CD4-positive, alpha-beta T cell treated with Interleukin-6 for 4 hours (primary cell): ENCODE data around the gene HID1.
"Not testable (repeated sequence)": the region's sequence is repeated elsewhere in the genome, so short reads cannot be mapped to it uniquely, and the experiment has no call there.

Source experiments
- DNase-seq: peaks from one replicate; pipeline ENCODE4 v3.0.0-alpha.2; 2020; ENCODE audit warnings: mixed read lengths

Gene HID1, protein sequence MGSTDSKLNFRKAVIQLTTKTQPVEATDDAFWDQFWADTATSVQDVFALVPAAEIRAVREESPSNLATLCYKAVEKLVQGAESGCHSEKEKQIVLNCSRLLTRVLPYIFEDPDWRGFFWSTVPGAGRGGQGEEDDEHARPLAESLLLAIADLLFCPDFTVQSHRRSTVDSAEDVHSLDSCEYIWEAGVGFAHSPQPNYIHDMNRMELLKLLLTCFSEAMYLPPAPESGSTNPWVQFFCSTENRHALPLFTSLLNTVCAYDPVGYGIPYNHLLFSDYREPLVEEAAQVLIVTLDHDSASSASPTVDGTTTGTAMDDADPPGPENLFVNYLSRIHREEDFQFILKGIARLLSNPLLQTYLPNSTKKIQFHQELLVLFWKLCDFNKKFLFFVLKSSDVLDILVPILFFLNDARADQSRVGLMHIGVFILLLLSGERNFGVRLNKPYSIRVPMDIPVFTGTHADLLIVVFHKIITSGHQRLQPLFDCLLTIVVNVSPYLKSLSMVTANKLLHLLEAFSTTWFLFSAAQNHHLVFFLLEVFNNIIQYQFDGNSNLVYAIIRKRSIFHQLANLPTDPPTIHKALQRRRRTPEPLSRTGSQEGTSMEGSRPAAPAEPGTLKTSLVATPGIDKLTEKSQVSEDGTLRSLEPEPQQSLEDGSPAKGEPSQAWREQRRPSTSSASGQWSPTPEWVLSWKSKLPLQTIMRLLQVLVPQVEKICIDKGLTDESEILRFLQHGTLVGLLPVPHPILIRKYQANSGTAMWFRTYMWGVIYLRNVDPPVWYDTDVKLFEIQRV

DNA sequence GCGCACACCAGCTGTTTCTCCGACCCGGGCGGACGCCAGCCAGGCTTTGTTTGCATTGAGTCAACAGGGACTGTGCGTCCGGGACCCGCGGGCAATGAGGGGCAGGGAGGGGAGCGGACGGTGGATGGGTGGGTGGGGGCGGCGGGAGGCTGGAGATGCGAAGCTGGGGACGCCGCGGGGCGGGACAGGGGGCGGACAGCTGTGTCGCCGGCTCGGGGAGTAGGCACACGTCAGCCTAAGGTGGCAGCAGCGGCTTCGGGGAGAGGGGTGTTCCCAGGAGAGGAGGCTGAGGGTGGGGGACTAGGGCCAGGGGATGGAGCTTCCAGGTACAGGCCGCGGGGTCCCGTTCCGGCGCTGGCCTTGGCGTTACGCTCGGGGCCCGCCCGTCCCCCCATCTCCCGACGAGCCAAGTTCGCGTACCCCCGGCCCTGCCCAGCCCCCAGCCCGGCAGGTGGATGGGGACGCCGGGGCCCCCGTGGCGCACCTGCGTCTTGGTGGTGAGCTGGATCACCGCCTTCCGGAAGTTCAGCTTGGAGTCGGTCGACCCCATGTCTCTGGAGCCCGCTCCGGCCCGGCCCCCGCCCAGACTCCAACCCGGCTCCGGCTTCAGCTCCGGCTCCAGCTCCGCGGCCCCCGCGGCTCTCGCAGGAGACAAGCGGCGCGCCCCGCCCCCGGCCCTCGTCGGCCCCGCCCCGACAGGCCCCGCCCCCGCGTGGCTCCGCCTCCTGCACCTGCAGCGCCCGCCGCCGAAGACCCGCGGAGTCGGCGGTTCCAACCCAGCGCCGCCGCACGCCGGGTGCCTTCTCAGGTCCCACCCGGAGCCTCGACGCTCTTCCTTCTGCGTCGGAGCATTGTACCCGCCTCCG, at the start of gene HID1:
Gene HID1 (minus strand): TSS at position 653 of the 866 bp plus-strand sequence. CDS start 103 bp downstream, at position 550.
- peak; percentile 87 for DNase-seq

DNA sequence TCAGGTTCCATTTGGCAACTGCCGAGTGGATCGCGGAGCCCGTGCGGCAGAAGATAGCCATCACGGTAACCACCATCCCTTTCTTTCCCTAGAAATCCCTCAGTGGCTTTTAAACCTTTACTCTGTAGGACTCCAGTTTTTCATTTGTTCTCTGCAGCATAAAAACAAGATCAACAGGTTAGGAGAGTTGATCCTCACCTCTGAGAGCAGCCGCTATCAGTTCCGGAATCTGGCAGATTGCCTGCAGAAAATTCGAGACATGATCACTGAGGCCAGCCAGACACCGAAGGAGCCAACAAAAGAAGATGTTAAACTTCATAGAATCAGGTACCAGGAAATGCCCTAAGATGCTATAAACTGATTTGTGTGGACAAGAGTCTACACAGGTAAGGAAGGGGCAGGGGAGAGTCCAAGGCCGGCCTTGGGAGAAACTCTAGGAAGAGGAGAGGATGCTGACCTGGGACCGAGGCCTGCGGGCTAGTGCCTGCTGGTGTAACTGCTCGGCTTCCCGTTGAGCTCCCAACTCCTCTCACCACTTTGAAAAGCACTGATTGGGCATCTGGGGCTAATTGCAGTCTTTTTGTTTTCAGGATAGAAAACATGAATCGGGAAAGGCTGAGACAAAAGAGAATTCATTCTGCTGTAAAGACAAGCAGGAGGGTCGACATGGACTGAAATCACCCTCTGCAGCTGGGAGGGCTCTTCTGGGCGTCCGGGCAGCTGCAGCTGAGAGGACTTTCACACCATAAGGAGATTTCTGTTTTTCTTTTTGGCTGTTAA, 48.0 kb upstream of the HID1 start:
- no peak for DNase-seq

DNA sequence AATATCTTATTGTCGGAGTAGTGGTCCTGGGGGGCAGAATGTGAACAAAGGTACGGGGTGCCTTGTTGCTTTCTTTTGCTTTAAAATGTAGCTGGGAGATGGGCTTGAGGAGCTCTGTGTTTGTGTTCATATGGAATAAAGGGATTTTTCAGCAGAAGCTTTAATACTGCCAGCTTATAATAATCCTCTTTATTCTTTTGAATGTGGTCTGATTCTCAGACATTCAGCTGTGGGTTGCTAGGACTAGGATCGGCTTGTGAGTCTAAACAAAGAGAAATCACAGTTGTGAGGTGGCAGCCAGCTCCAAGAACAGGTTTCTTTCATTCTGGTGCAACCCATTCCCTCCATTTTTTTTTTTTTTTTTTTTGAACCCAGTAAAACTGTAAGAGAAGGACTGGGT, 47.2 kb upstream of the HID1 start:
- DNase-seq: no peak

DNA sequence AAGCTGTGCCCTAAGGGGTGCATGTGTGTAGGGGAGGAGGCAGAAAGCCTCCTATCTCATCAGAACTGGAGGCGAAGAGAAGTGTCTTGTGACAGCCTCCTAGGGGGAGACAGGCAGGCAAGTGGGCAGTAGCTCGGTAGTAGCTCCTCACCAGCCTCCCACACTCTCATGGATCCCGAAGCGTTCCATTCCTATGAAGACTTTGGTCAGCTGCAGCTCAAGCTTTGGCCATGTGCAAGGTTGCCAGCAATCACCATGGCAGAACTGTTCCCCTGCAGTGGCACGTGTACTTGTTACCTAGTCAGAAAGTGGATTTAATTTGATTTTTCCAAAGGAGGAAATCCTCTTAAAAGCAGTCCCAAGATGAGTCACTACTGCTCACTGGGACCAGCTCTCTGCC, 46.6 kb upstream of the HID1 start:
- DNase-seq: no peak

DNA sequence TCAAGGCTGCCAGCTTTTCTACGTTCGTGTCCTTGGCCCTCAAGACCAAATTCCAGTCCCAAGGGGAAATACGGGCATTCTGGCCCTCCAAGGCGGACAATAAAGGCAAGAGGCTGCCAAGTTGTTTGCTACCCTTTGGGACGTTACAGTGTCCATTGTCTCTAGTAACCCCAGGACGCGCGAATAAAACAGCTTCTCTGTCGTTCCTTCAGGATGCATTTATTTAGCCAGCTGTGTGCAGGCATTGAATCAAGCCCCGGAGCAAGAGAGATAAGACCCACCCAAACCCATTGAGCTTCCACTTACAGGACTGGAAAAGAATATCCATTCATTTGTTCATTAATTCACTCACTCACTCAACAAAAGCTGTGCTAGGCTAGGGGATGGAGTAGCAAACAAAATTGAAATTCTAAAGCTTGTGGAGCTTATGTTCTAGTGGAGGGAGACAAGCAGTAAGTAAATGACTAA, 40.6 kb upstream of the HID1 start:
- no peak for DNase-seq

DNA sequence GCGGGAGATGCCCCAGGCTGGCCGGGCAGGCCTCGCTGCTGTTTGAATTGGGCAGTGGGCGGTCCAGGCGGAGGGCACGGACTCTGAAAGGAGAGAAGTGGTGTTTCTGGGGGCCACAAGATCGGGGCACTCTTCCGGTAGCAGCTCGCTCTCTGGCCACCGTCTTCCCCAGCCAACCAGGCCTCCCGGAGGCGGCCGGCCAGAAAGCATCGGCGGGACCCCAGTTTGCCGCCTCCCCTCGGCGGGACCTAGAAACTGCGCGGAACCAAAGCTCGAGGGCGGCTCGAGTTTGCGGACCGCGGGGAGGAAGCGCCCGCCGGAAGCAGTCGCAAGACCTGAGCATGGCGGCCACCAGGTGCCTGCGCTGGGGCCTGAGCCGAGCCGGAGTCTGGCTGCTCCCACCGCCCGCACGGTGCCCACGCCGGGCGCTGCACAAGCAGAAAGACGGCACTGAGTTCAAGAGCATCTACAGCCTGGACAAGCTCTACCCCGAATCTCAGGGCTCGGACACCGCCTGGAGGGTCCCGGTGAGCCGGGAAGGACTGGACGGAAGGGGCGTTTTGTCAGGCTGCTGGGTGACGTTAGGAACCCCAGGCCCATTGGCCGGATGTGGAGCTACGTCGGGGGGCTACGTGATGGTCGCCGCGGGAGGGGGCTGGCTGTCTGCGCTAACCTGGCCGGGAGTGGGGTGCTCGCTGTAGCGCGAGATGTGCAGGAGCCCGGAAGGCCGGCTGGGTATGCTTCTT, 40.0 kb upstream of the HID1 start, which contains the start of gene MRPL58:
Gene MRPL58 (plus strand): TSS at position 325 of the 746 bp plus-strand sequence. CDS start 17 bp downstream, at position 342.
- DNase-seq: peak; percentile 84

DNA sequence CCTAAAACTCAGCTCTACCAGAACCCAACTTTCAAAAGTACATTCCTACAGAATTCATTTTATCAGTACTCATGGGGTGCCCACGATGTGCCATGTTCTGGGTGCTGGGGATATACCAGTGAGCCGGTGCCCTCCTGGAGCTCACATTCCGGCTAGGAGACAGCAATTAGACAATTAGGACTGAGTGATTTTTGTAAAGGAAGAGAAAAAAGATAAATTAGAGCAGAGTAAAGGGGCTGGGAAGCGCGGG, 39.5 kb upstream of the HID1 start:
- DNase-seq: no peak

DNA sequence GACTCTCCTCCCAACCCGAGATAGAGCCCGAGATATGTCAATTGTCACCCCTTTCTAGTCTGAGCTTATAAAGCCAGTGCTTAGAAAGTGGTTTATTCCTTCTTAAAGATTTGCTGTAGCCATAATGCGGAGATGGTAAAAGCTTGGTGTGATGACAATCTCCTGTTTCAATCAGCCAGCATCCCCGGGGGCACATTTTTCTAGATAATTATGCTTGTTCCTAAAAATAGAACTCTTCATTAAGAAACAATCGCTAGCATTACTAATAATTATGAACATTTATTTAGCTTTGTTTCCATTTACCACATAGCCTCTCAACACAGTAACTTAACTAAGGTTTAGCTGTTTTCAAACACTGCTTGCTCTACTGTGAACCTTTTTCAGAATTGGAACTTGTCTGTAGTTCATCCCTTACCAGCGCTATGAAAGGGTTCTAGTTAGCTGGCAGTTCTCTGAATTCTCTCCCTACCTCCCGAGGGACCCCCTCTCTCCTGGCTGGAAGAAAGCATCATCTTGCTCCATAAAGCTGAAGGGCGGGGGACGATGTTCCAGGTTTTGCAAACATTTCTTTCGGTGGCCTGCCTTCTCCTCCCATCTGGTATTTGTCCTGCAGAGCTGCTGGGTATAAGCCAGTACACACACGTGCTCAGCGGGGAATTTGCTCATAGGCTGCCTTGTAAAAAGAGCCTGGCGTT, 39.0 kb upstream of the HID1 start:
- DNase-seq: no peak

DNA sequence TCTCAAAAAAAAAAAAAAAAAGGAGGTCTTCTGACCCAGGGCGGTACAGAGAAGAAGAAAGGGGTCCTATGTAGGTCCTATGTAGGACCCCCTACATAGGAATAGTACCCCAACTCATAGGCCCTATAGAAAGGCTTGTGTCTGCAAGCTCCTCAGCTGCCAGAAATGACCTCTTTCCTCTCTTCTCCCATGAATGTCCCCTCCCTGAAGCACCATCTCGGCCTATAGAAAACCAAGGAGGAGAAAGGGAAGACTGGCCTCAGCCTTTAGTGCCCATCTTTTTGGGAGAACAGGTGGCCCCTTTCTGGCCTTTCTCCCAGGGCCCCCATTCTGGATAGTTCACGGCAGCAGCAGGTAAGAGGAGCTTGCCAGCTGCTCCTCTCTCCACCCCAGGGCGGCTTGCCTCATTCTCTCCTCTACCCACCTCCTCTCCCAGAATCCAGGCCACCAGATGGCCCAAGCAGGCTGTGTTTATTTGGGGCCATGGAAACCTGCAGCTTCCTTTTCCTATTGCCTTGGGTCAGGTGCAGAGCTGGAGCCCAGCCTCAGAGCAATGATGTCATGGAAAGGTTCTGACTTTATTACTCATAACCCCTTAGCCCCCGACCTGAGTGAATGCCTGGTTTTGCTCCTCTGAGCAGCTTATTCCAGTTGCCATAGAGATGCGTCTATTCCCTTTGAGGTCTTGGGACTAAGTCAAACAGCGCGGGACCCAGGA, 38.3 kb upstream of the HID1 start:
- DNase-seq: no peak

DNA sequence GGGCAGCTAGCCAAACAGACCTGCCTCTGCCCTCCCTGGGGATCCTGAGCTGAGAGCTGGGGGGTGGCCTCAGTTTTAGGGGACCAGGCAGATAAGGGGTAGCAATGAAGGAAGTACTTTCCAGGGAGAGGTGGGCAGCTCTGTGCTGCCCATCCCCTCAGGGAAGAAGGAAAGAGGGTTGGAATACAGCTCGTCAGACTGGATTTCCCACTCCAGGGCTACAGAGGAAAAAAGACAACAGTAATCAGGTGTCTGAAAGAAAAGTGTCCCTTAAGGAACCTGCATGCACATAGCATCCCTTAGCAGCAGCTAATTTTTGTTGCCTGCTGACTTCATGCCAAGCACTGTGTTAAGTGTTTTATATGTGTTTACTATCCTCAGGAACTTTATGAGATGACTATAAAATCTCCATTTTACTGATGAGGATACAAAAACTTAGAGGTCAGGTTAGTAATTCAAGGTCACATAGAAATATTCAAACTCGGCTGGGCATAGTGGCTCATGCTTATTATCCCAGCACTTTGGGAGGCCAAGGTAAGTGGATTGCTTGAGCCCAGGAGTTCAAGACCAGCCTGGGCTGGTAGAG, 36.7 kb upstream of the HID1 start:
- DNase-seq: no peak

DNA sequence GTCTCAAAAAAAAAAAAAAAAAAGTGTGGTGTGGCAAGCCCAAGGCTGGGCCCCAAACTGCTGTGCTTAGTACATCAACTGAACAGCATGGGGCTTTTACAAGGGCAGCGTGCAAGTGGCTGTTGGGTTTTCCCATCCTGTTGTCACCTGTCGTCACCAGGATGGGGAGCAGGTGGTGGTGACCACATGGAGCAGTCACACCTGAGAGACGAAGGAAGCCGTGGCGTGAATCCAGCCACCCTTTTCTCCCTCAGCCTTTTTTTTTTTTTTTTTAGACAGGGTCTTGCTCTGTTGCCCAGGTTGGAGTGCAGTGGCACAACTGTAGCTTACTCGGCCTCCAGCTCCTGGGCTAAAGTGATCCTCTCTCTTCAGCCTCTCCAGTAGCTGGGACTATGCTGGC, 35.8 kb upstream of the HID1 start:
- no peak for DNase-seq

DNA sequence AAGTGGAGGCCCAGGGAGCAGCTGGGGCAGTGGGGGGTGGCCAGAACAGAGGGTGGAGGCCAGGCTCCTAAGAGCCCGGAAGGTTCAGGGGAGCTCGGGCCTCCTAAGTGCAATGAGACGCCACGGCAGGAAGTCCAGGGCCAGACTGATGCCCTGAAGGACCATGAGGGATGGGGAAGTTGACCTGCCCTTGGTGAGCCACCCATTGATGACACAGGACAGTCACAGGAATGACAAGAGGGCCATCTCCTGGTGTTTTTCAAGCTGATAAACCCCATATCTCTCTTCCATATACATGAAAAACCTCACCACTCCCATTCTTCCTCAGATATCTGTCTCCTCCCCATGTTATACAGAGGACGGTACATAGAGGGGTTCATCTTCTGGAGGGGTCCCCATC, 34.1 kb upstream of the HID1 start:
- DNase-seq: no peak

DNA sequence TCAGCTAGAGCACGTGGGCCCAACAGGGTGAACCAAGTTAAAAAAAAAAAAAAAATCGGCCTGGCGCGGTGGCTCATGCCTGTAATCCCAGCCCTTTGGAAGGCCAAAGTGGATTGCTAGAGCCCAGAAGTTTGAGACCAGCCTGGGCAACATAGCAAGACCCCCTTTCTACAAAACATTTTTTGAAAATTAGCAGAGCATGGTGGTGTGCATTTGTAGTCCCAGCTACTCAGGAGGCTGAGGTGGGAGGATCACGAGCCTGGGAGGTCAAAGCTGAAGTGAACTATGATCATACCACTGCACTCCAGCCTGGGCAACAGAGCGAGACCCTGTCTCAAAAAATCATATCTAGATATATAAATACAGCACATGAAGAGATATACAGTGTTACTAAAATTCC, 33.5 kb upstream of the HID1 start:
- not testable (repeated sequence) for DNase-seq

DNA sequence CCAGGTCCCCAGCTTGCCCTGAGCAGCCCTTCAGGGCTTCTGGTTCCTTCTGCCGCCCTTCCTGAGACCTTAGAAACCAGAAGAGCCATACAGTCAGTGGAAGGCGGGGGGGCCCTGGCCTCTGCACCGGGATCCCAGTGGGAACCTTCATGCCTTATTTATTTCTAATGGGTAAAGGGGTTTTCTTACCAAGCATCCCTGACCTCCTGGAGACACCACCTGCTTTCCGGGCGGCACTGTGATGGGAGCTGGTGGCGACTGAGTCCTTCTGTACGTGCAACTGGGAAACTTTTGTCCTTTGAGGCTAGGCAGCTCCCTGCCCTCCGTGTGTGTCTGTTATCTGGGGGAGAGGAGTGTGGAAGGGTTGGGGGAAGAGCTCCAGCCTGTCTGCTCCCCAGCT, 32.7 kb upstream of the HID1 start:
- DNase-seq: no peak

DNA sequence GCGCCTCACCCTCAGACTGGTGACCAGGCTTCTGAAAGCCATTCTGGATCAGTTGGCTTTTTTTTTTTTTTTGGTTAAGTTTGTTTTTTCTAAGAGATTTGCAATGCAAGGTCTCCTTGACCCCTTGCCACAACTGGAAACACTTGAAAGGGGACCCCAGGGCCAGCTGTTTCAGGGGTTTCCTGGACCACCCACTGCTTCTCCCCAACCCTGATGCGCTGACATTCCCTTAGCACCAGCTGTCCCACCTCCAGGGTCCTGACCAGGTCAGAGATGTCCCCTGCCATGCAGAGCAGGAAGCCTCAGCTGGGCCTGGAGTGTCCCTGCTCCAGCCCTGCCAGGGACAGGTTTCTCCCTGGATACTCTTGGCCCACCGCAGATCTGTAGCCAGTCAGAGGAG, 31.8 kb upstream of the HID1 start:
- DNase-seq: no peak

DNA sequence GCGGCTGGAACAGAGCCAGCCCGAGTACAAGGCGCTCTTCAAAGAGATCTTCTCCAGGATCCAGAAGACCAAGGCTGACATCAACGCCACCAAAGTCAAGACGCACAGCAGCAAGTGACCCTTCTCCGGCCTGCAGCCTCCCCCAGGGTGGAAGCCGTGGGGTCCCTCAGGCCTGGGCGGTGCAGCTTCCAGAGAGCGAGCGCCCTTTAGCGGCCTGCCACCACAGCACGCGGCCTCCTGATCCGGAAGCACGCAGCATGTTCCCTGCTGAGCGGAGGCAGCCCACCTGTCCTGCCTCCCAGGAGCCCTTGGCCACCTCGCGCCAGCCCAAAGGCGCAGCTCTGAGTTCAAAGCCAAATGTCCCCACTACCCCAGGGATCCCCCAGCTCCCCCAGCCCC, 31.4 kb upstream of the HID1 start:
- DNase-seq: no peak

DNA sequence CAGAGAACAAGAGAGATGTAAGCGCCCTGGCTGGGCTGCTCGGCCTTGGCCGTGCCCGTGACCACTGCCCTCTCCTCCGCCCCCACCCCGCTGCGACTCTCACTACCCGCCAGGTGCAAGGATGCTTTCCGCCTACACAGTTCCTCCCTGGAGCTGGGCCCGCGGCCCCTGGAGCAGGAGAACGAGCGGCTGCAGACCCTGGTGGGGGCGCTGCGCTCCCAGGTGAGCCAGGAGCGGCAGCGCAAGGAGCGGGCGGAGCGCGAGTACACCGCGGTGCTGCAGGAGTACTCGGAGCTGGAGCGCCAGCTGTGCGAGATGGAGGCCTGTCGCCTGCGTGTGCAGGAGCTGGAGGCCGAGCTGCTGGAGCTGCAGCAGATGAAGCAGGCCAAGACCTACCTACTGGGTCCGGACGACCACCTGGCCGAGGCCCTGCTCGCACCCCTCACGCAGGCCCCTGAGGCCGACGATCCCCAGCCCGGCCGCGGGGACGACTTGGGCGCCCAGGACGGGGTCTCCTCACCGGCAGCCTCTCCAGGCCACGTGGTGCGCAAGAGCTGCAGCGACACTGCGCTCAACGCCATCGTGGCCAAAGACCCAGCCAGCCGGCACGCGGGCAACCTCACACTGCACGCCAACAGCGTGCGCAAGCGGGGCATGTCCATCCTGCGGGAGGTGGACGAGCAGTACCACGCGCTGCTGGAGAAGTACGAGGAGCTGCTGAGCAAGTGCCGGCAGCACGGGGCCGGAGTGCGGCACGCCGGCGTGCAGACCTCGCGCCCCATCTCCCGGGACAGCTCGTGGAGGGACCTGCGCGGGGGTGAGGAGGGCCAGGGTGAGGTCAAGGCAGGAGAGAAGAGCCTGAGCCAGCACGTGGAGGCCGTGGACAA, 30.8 kb upstream of the HID1 start:
- no peak for DNase-seq

DNA sequence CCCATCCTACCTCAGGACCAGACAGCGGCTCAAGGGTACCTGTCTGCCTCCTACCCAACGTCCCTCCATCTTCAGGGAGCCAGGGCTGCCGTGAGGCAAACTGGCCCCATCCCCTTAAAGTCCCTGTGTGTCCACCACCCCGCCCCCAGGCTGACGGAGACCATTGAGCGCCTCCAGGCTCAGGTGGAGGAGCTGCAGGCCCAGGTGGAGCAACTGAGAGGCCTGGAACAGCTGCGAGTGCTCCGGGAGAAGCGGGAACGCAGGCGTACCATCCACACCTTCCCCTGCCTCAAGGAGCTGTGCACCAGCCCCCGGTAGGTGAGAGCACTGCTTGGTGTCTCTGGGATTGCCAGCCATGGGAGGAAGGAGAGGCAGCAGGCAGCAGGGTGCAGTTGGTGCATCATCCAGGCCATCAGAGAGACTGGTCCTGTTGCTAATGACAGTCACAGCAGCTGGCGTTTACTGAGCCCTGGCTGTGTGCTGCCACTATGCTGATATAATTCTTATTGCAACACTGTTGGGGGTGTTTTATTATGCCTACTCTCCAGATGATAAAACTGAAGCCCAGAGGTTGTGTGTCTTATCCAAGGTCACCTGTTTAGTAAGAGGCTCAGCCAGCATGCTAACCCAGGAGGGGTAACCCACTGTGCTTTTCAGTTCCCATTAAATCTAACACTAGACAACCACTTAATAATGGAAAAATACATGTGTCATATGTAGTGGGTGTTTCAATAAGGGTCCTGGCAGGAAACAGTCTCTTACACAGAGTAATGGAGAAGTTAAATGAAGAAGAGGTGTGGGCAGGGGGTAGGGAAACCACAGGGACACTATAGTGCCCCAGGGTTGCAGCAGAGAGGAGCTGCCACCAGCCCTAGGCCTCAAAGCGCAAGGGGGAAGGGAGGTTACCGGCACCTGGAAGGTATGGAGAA, 29.6 kb upstream of the HID1 start:
- no peak for DNase-seq
